HG03469 (cell line): ENCODE results near the gene IGSF21.
"Not testable (repeated sequence)": the region's sequence is repeated elsewhere in the genome, so short reads cannot be mapped to it uniquely, and the experiment has no call there.

Experiments
- ATAC-seq: cut with Tn5 transposase; IDR thresholded peaks from one replicate; pipeline ENCODE4 v1.9.1; 2021; ENCODE audit warnings: mild to moderate bottlenecking, moderate library complexity, moderate number of reproducible peaks; ENCODE audit not compliant: unreplicated experiment

The IGSF21 gene

DNA sequence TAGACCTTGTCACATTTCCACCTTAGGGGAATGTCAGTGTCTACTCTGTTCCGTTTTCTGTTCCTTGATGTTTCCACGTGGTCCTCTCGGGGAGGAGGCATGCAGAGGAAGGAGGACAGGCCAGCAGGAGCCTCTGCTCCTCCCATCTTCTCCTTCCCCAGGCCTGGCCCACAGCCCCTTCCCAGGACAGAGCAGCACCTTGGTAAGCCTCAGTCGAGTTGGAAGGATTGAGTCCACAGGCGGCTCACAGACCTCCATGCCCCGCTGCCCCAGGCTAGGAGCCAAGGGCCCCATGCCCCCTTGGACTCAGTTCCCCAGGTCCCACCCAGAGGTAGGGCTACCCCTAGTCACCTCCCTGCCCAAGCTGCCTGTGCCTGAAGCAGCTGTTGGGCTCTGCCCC is 36.5 kb downstream of the IGSF21 start:
- ATAC-seq = no peak

- ATAC-seq = no peak
These were observed 37.5 kb downstream of the IGSF21 start for GRCh38 chr1:18144916-18145647.

- ATAC-seq = no peak
These were observed 38.4 kb downstream of the IGSF21 start for GRCh38 chr1:18145851-18146618.

GRCh38 chr1:18146886-18147285 is 39.3 kb downstream of the IGSF21 start:
- ATAC-seq = no peak

- no peak for ATAC-seq
These were observed 40.1 kb downstream of the IGSF21 start for GRCh38 chr1:18147672-18148071.

GRCh38 chr1:18148461-18148860 is 40.9 kb downstream of the IGSF21 start:
- ATAC-seq = no peak

GRCh38 chr1:18149027-18149641 is 41.5 kb downstream of the IGSF21 start:
- no peak for ATAC-seq

- no peak for ATAC-seq
These were observed 44.0 kb downstream of the IGSF21 start for GRCh38 chr1:18151436-18152122.

- ATAC-seq = no peak
These were observed 47.0 kb downstream of the IGSF21 start for GRCh38 chr1:18154430-18155194.

- ATAC-seq = no peak
These were observed 48.3 kb downstream of the IGSF21 start for GRCh38 chr1:18155881-18156385.

GRCh38 chr1:18157352-18157751 is 49.8 kb downstream of the IGSF21 start:
- ATAC-seq = no peak

GRCh38 chr1:18157968-18158367 is 50.4 kb downstream of the IGSF21 start:
- no peak for ATAC-seq

DNA sequence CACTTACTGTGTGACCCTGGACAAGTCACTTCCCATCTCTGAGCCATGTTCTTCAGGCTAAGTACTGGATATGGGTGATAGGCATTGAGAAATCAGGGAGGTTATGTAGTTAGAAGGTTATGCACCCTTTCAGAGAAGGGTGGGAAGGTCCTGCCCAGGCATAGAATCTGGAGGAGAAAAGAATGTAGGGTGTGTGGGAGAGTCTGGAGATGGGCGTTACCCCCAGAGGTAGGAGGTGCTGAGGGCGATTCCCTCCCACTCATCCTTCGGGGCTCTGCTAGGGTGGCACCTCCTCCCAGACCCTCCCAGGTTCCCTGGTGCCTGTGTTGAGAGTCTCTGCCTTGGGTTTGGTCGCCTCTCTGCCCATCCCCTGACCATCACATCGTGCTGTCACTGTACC is 51.1 kb downstream of the IGSF21 start:
- ATAC-seq = no peak

GRCh38 chr1:18160290-18160942 is 52.8 kb downstream of the IGSF21 start:
- no peak for ATAC-seq

GRCh38 chr1:18161690-18162089 is 54.1 kb downstream of the IGSF21 start:
- no peak for ATAC-seq

GRCh38 chr1:18165640-18166039 is 58.0 kb downstream of the IGSF21 start:
- ATAC-seq = not testable (repeated sequence)

GRCh38 chr1:18166341-18166740 is 58.7 kb downstream of the IGSF21 start:
- ATAC-seq = no peak

DNA sequence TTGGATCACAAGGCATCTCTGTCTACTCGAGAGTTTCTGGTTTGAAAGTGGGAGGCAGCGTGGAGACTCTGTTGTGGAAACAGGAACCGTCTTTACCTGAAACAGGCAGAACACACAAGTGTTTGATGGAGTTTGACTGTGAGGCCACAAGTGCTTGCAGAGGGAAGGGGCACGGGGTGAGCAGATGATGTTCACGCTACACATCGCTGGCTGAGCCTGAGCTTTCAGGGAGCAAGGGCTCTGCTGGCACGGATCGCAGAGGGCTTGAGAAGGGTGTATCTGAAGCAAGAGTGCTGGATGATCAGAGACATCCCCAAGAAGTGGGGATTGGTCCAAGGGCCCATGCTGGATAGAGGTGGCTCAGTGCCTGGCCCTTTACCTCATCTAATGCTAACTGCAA is 59.3 kb downstream of the IGSF21 start:
- ATAC-seq = no peak

- ATAC-seq = no peak
These were observed 62.8 kb downstream of the IGSF21 start for GRCh38 chr1:18170444-18170843.

- ATAC-seq = no peak
These were observed 66.4 kb downstream of the IGSF21 start for GRCh38 chr1:18174037-18174436.
